IMR-90 (cell line): ENCODE results near the gene UBA52. TPM values are rescaled to one million over a fixed set of nuclear protein-coding genes. Genes with fewer than 3 reads are reported as not detected.

Experiments used
- ATAC-seq: fragments of 200-7000 bp; cut with Tn5 transposase; 2 replicates; pipeline ENCODE4 v1.9.1; 2020; ENCODE audit warnings: low read depth, mild to moderate bottlenecking, moderate library complexity
- BruUV-seq: library from RNA; stranded (reverse); fragments of 400-500 nt; replicated peaks from 2 replicates; lab custom pipeline; 2021; lab: Mats Ljungman, UMichigan
- CTCF ChIA-PET: fragments of 300-600 bp; formaldehyde crosslinking; extraction: SDS; loops from one replicate; lab custom pipeline; 2021; ENCODE audit warnings: antibody characterized with exemption; lab: Yijun Ruan, JAX
- POLR2A ChIA-PET: fragments of 300-600 bp; sonication (Branson Sonifier 250); formaldehyde crosslinking; loops from one replicate; lab custom pipeline; 2022; ENCODE audit warnings: antibody characterized with exemption; ENCODE audit not compliant: unreplicated experiment; lab: Charles Lee
- DNase-seq: peaks from one replicate; pipeline ENCODE4 v3.0.0; 2013
- H2AFZ ChIP-seq: replicated peaks from 2 replicates; pipeline ENCODE3; 2013; ENCODE audit warnings: low read length, mild to moderate bottlenecking; ENCODE audit not compliant: poor library complexity
- H2AK5ac ChIP-seq: 2 replicates; pipeline ENCODE4 v1.6.1; 2013; ENCODE audit warnings: low read depth, low read length, inconsistent platforms
- H2AK9ac ChIP-seq: replicated peaks from 2 replicates; pipeline ENCODE3; 2013; ENCODE audit warnings: mild to moderate bottlenecking, low read depth, low read length, moderate library complexity; ENCODE audit not compliant: poor library complexity
- H2BK120ac ChIP-seq: 2 replicates; pipeline ENCODE4 v1.6.1; 2013; ENCODE audit warnings: low read depth, low read length, inconsistent platforms
- H2BK15ac ChIP-seq: 3 replicates; pipeline ENCODE4 v1.6.1; 2013; ENCODE audit warnings: low read depth, low read length, inconsistent platforms
- H2BK20ac ChIP-seq: 2 replicates; pipeline ENCODE4 v1.6.1; 2013; ENCODE audit warnings: low read depth, mild to moderate bottlenecking, inconsistent platforms, low read length, moderate library complexity
- H2BK5ac ChIP-seq: 2 replicates; pipeline ENCODE4 v1.6.1; 2013; ENCODE audit warnings: mild to moderate bottlenecking, low read depth, low read length, inconsistent platforms; ENCODE audit not compliant: poor library complexity, severe bottlenecking
- H3K14ac ChIP-seq: replicated peaks from 2 replicates; pipeline ENCODE4 v1.6.1; 2013; ENCODE audit warnings: low read depth, low read length, inconsistent platforms
- H3K18ac ChIP-seq: 2 replicates; pipeline ENCODE4 v1.6.1; 2013; ENCODE audit warnings: low read depth, low read length, control low read depth
- H3K23ac ChIP-seq: 2 replicates; pipeline ENCODE4 v1.6.1; 2013; ENCODE audit warnings: low read depth, low read length, inconsistent platforms
- H3K27ac ChIP-seq: 2 replicates; pipeline ENCODE4 v1.5.1; 2013; ENCODE audit warnings: mild to moderate bottlenecking, control low read depth, low read length; ENCODE audit not compliant: insufficient read depth
- H3K27me3 ChIP-seq: 2 replicates; pipeline ENCODE4 v1.6.1; 2013; ENCODE audit warnings: low read length; ENCODE audit not compliant: control insufficient read depth, insufficient read depth
- H3K36me3 ChIP-seq: 2 replicates; pipeline ENCODE4 v1.6.1; 2013; ENCODE audit warnings: low read length, mixed read lengths; ENCODE audit not compliant: control insufficient read depth, insufficient read depth
- H3K4ac ChIP-seq: 2 replicates; pipeline ENCODE4 v1.6.1; 2013; ENCODE audit warnings: low read depth, low read length, inconsistent platforms
- H3K4me1 ChIP-seq: 2 replicates; pipeline ENCODE4 v1.6.1; 2013; ENCODE audit warnings: low read length, mixed read lengths; ENCODE audit not compliant: control insufficient read depth, insufficient read depth
- H3K4me2 ChIP-seq: 2 replicates; pipeline ENCODE4 v1.6.1; 2013; ENCODE audit warnings: low read depth, mild to moderate bottlenecking, control low read depth, low read length, moderate library complexity
- H3K4me3 ChIP-seq: 2 replicates; pipeline ENCODE4 v1.5.1; 2013; ENCODE audit warnings: low read depth, mild to moderate bottlenecking, control low read depth, low read length, moderate library complexity; ENCODE audit not compliant: insufficient read depth
- H3K56ac ChIP-seq: 2 replicates; pipeline ENCODE4 v1.6.1; 2013; ENCODE audit warnings: low read length, inconsistent platforms; ENCODE audit not compliant: insufficient read depth; ENCODE audit errors: extremely low read depth
- H3K79me1 ChIP-seq, 2 experiments: 2 replicates each; pipeline ENCODE4 v1.6.1; 2013; ENCODE audit warnings: low read length in 2 of 2, inconsistent platforms in 1 of 2, low read depth in 1 of 2
- H3K9ac ChIP-seq: 2 replicates; pipeline ENCODE4 v1.6.1; 2013; ENCODE audit warnings: low read depth, low read length, control low read depth
- H3K9me1 ChIP-seq: 2 replicates; pipeline ENCODE4 v1.6.1; 2013; ENCODE audit warnings: low read length, inconsistent platforms; ENCODE audit not compliant: insufficient read depth
- H3K9me3 ChIP-seq: 2 replicates; pipeline ENCODE4 v1.6.1; 2013; ENCODE audit warnings: low read length; ENCODE audit not compliant: control insufficient read depth, insufficient read depth
- H4K20me1 ChIP-seq: 2 replicates; pipeline ENCODE4 v1.6.1; 2013; ENCODE audit warnings: low read length, inconsistent platforms; ENCODE audit not compliant: insufficient read depth
- H4K5ac ChIP-seq: 2 replicates; pipeline ENCODE4 v1.6.1; 2013; ENCODE audit warnings: mild to moderate bottlenecking, low read depth, low read length, control low read depth
- H4K8ac ChIP-seq, 2 experiments: 2 replicates each; pipeline ENCODE4 v1.6.1; 2013; ENCODE audit warnings: low read depth in 2 of 2, low read length in 2 of 2, control low read depth in 1 of 2, inconsistent platforms in 1 of 2
- H4K91ac ChIP-seq: 2 replicates; pipeline ENCODE4 v1.6.1; 2013; ENCODE audit warnings: low read depth, low read length, inconsistent platforms; ENCODE audit not compliant: insufficient read depth
- FOS ChIP-seq: fragments of 150-350 bp; IDR thresholded peaks from 2 replicates; pipeline ENCODE4 v1.6.1; 2016; ENCODE audit warnings: low read depth, low read length
- RAD21 ChIP-seq: IDR thresholded peaks from 2 replicates; pipeline ENCODE4 v1.6.1; 2012; ENCODE audit warnings: low read length, improper control_type of control experiment
- WGBS, 2 experiments: methylation state at CpG; one replicate each; pipeline versions ENCODE4 v1.1.5 to v1.1.7; 2013; ENCODE audit warnings: missing lambda C conversion rate in 2 of 2; ENCODE audit not compliant: insufficient read length in 1 of 2; ENCODE audit errors: extremely low coverage in 2 of 2; 5-methylcytosine and 5-hydroxymethylcytosine counted together
- dilution Hi-C: fragments of 300-500 bp; cut with HindIII; formaldehyde crosslinking; loops from one replicate; pipeline ENCODE4 v1.14.3; 2018; ENCODE audit warnings: low sequenced_read_pairs; ENCODE audit not compliant: unreplicated experiment
- in situ Hi-C: fragments of 300-500 bp; cut with MboI; formaldehyde crosslinking; loops from 3 replicates; pipeline ENCODE4 v1.14.3; 2019; ENCODE audit warnings: low sequenced_read_pairs, inconsistent platforms, mixed read lengths
- intact Hi-C: fragments of 100-400 bp; cut with micrococcal nuclease; formaldehyde crosslinking; loops from 2 replicates; pipeline ENCODE4 v1.10.0; 2022
- polyA plus RNA-seq, 3 experiments: library from polyadenylated mRNA; depleted of rRNA; stranded (reverse); fragments of >200 nt; gene quantifications; 2 replicates each; pipeline ENCODE4 v1.2.3, GENCODE V29; 2012; ENCODE audit warnings: low replicate concordance in 1 of 3
- total RNA-seq: library from RNA; depleted of rRNA; stranded (reverse); fragments of >200 nt; gene quantifications from 2 replicates; pipeline ENCODE4 v1.2.3, GENCODE V29; 2012
- TF ChIP-seq, protein P1 (sequence below): fragments of 150-350 bp; IDR thresholded peaks from 2 replicates; pipeline ENCODE4 v1.6.1; 2016; ENCODE audit warnings: low read depth, mild to moderate bottlenecking, low read length, moderate library complexity, borderline replicate concordance

Gene UBA52
- total and polyA plus RNA-seq, 2 of the 4 experiments (the other 2 are of a cell fraction), result 1,030 to 3,008 TPM

DNA sequence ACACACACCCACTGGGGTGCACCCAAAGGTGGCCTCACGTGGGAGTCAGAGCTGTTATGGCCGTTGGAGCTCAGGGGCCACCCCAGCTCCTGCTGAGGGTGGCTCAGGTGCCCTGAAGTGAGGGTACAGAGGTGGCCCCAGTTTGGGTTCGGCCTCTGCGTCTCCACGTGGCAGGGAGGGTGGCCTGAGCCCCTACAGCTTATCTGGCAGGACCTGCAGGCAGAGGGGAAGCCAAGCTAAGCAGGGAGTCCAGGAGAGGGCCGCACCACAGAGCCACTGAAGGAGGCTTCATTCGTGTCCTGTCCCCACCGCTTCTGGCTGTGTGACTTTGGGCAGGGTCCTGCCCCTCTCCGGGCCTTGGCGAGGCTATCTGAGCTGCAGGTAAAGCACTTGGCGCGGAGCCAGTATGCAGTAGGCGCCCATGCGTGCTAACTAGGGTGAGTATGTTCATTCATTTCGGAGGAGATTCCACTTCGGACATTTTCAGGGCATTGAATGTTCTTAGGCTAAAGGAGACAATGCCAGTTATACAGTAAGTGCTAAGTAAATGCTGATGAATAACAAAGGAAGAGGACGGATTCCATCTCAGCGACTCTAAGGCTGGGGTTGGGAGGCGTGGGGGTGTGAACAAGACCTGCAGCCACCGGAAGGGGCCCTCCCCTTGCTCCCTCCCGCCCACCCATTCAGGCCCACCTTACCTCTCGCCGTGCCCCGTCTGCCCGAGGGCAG is 21.9 kb downstream of the UBA52 start:
- Histone ChIP-seq H3K27ac (no peak overlapping the region), H2BK15ac (no peak overlapping the region), H3K4me1 (peaks cover 8% of the 10 kb centered on the region), H4K91ac (no peak overlapping the region), H3K4me2 (no peak overlapping the region; the same call in 1 of the 2 replicates), H3K79me1 (peaks cover 6 to 20% of the 10 kb centered on the region in 2 experiments; a peak in 3 of 4 replicates), H4K5ac (no peak overlapping the region), H3K9me1 (no peaks in the 10 kb centered on the region), H2BK20ac (no peak overlapping the region), H2BK120ac (no peak overlapping the region), H3K4me3 (no peak overlapping the region), H2AFZ (peak overlapping the region; percentile 90), H3K9ac (no peak overlapping the region), H2AK5ac (0 out of 2 replicates have a peak overlapping the region, but pooled peaks have one; percentile 4), H3K23ac (no peak overlapping the region), H3K27me3 (no peaks in the 10 kb centered on the region; the same call in 1 of the 2 replicates), H3K9me3 (no peaks in the 10 kb centered on the region), H3K36me3 (peaks cover 4% of the 10 kb centered on the region), H2AK9ac (peak overlapping the region; percentile 52), H4K20me1 (peaks cover 9% of the 10 kb centered on the region), H3K18ac (no peak overlapping the region), H3K4ac (no peak overlapping the region), H3K14ac (no peak overlapping the region), H4K8ac (no peak overlapping the region), H3K56ac (no peak overlapping the region), H2BK5ac (no peak overlapping the region)
- intact Hi-C loops, result loop anchor here (1.0 kb wide), 4 partner anchors 57 to 254 kb away; no protein-coding TSS in a partner anchor
- ATAC-seq (no peak), DNase-seq (no peak)
- no TSS peak for BruUV-seq
- 70% methylated on average over 8 of the region's 25 CpGs; no CpG with 5 or more reads in 1 of the 2 experiments for WGBS, 2 experiments
- TF ChIP-seq RAD21 (no peak), FOS (no peak)
- TF ChIP-seq, protein P1, sequence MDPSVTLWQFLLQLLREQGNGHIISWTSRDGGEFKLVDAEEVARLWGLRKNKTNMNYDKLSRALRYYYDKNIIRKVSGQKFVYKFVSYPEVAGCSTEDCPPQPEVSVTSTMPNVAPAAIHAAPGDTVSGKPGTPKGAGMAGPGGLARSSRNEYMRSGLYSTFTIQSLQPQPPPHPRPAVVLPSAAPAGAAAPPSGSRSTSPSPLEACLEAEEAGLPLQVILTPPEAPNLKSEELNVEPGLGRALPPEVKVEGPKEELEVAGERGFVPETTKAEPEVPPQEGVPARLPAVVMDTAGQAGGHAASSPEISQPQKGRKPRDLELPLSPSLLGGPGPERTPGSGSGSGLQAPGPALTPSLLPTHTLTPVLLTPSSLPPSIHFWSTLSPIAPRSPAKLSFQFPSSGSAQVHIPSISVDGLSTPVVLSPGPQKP, result no peak
- dilution Hi-C loops, result no loop called here
- ChIA-PET CTCF (interaction anchor here (0.6 to 3.0 kb wide), 8 partner anchors 19 to 386 kb away, joined by 3 to 12 read pairs (median 3); no protein-coding TSS in a partner anchor), POLR2A (interaction anchor here (0.6 kb wide), 2 partner anchors 250 to 252 kb away, joined by 3 to 12 read pairs; no protein-coding TSS in a partner anchor)
- in situ Hi-C loops, result no loop called here
